SK-N-MC (cell line): ENCODE results near the gene ZNF516.

ENCODE experiments used
- EZH2 ChIP-seq: fragments of 200-600 bp; sonication (generic); IDR thresholded peaks from one replicate; pipeline ENCODE4 v1.6.1; 2017; ENCODE audit warnings: antibody characterized with exemption
- FOXP2 ChIP-seq: optimal IDR thresholded peaks from 2 replicates; pipeline ENCODE3; 2011; ENCODE audit warnings: mild to moderate bottlenecking, moderate library complexity; ENCODE audit not compliant: insufficient read depth; ENCODE audit errors: extremely low read length, control extremely low read depth

DNA sequence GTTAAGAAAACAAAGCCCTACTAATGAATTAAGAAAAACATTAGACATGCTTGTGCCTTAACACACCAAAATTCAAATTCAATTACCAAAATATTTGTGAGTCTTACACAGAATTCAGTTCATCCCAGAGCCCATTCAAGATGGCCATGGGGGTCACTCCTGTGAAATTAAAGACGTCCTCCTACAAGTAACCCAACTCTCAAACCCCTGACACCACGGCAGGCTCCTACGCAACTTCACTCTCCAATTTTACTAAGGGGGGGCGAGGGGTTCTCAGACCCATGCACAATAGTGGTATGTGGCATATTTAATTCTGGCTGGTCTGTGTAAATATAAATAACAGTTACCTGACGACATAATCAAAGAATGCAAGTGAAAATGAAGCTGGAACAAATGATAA lies 5.0 kb downstream of the ZNF516 start:
- TF ChIP-seq EZH2 (no peak), FOXP2 (no peak)
